Osteocyte (in vitro differentiated cells): ENCODE measurements around the gene LGR4. TPM values are rescaled to one million over a fixed set of nuclear protein-coding genes. Genes with fewer than 3 reads are reported as not detected.

Experiments used
- DNase-seq: peaks from one replicate; pipeline ENCODE4 v3.0.0; 2021; ENCODE audit warnings: mixed read lengths; ENCODE audit not compliant: unreplicated experiment; ENCODE audit errors: extremely low spot score
- H3K27ac Mint-ChIP-seq: one replicate; pipeline ENCODE4 v1.8.0; 2021; ENCODE audit warnings: mild to moderate bottlenecking, mixed read lengths; ENCODE audit not compliant: unreplicated experiment
- H3K27me3 Mint-ChIP-seq: one replicate; pipeline ENCODE4 v1.8.0; 2021; ENCODE audit warnings: mixed read lengths; ENCODE audit not compliant: unreplicated experiment
- H3K36me3 Mint-ChIP-seq: one replicate; pipeline ENCODE4 v1.8.0; 2021; ENCODE audit warnings: mixed read lengths; ENCODE audit not compliant: unreplicated experiment
- H3K4me1 Mint-ChIP-seq: one replicate; pipeline ENCODE4 v1.8.0; 2021; ENCODE audit warnings: mixed read lengths; ENCODE audit not compliant: unreplicated experiment
- H3K4me3 Mint-ChIP-seq: one replicate; pipeline ENCODE4 v1.8.0; 2021; ENCODE audit warnings: mild to moderate bottlenecking, moderate library complexity, mixed read lengths; ENCODE audit not compliant: unreplicated experiment
- H3K9me3 Mint-ChIP-seq: one replicate; pipeline ENCODE4 v1.8.0; 2021; ENCODE audit warnings: mixed read lengths; ENCODE audit not compliant: unreplicated experiment
- total RNA-seq: library from RNA; stranded (reverse); gene quantifications from 2 replicates; pipeline ENCODE4 v1.2.1, GENCODE V29; 2021
- TF ChIP-seq, protein P1 (sequence below): fragments of 200-600 bp; sonication (generic); IDR thresholded peaks from 2 replicates; pipeline ENCODE4 v1.5.0; 2021; ENCODE audit warnings: antibody characterized with exemption, mild to moderate bottlenecking, moderate library complexity

Gene LGR4
- total RNA-seq, 1 donor from 2014 or later, result 61.9 TPM

DNA sequence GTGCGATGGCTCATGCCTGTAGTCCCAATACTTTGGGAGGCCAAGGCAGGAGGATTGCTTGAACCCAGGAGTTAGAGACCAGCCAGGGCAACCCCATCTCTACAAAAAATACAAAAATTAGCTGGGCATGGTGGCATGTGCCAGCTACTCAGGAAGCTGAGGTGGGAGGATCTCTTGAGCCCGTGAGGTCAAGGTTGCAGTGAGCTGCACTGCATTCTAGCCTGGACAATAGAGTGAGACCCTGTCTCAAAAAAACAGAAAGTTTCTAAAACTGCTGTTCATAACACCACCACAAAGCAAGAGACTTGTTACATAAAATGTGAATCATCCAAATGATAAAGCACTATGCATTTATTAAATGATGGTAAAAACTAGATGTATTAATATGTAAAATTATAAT is 69.4 kb downstream of the LGR4 start:
- peaks cover 2% of the 10 kb centered on the region for H3K36me3 Mint-ChIP-seq
- TF ChIP-seq, protein P1, sequence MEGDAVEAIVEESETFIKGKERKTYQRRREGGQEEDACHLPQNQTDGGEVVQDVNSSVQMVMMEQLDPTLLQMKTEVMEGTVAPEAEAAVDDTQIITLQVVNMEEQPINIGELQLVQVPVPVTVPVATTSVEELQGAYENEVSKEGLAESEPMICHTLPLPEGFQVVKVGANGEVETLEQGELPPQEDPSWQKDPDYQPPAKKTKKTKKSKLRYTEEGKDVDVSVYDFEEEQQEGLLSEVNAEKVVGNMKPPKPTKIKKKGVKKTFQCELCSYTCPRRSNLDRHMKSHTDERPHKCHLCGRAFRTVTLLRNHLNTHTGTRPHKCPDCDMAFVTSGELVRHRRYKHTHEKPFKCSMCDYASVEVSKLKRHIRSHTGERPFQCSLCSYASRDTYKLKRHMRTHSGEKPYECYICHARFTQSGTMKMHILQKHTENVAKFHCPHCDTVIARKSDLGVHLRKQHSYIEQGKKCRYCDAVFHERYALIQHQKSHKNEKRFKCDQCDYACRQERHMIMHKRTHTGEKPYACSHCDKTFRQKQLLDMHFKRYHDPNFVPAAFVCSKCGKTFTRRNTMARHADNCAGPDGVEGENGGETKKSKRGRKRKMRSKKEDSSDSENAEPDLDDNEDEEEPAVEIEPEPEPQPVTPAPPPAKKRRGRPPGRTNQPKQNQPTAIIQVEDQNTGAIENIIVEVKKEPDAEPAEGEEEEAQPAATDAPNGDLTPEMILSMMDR, result no peak
- H3K4me3 Mint-ChIP-seq, result no peak overlapping the region
- DNase-seq, result no peak
- H3K9me3 Mint-ChIP-seq, result no peaks in the 10 kb centered on the region
- H3K27ac Mint-ChIP-seq, result no peak overlapping the region
- peaks cover 16% of the 10 kb centered on the region for H3K4me1 Mint-ChIP-seq
- H3K27me3 Mint-ChIP-seq, result no peaks in the 10 kb centered on the region

DNA sequence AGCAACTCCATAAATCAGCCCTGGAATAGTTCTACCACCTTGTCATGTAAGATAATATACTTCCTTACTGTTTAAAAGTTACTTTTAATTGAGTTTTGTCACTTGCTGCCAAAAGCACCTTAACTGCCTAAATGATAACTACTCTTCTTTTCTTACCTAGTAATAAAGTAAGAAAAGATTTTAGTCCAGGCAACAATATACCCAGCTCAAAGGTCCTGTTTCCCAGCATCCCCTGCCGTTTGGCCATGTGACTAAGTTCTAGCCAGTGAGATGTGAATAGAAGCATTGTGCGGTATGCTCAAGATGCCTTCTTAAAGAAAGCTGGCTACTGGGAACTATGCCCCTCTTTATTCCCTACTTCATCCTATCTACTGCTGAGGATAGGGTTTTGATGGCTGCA is 70.1 kb downstream of the LGR4 start:
- Mint-ChIP-seq H3K4me1 (peaks cover 21% of the 10 kb centered on the region), H3K9me3 (no peaks in the 10 kb centered on the region), H3K4me3 (no peak overlapping the region), H3K27ac (no peak overlapping the region), H3K36me3 (peaks cover 2% of the 10 kb centered on the region), H3K27me3 (no peaks in the 10 kb centered on the region)
- TF ChIP-seq, protein P1, result no peak
- DNase-seq, result no peak

DNA sequence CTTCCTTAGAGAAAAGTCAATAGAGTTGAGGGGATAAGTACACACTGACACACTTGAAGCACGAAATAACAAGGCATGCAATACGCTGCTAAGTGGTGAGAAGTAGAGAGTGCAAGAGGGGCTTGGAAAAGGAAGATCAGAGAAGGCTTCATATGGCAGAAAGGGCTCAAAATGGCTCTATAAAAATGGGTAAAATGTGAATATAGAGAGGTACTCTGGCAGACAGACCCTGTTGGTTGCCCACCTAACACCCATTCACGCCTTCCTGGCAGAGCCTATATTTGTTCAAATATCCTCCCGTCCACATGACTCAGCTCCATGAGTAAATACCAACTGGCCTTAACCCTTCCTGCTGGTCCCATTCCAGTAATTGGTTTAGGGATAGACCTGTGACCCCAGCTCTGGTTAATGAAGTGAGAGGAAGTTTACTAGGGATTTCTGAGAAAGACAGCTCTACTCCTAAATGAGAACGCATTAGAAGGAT is 70.7 kb downstream of the LGR4 start:
- no peak overlapping the region for H3K4me3 Mint-ChIP-seq
- peaks cover 2% of the 10 kb centered on the region for H3K36me3 Mint-ChIP-seq
- H3K27me3 Mint-ChIP-seq, result no peaks in the 10 kb centered on the region
- TF ChIP-seq, protein P1, result no peak
- no peak for DNase-seq
- no peaks in the 10 kb centered on the region for H3K9me3 Mint-ChIP-seq
- H3K27ac Mint-ChIP-seq, result no peak overlapping the region
- peaks cover 27% of the 10 kb centered on the region for H3K4me1 Mint-ChIP-seq

DNA sequence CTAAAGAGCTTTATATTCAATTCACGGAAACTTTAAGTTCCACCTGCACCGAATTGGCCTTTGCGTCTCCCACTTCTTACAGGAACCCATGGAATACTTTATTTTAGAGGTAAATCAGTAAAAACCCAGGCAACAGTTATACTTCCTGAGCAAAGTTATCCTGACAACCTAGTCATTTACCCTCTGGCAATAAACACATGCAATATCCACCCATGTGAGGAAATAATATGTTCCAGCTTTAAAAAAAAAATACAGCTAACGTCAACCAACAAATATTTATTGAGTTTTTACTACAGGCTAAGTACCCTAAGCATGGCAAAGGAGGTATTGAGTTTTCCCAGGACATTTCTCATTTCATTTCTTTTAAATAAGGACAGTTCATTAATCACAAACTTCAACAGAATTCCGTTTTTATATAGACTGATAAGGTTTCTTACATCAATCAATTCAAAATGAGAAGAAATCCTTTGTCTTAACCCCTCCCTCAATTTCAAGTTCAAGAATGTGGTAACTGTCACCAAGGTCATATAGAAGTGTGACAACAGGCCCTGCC is 71.2 kb downstream of the LGR4 start:
- Mint-ChIP-seq H3K9me3 (no peaks in the 10 kb centered on the region), H3K36me3 (no peaks in the 10 kb centered on the region), H3K27me3 (no peaks in the 10 kb centered on the region), H3K4me3 (no peak overlapping the region), H3K4me1 (peaks cover 31% of the 10 kb centered on the region), H3K27ac (no peak overlapping the region)
- TF ChIP-seq, protein P1, result no peak
- no peak for DNase-seq

DNA sequence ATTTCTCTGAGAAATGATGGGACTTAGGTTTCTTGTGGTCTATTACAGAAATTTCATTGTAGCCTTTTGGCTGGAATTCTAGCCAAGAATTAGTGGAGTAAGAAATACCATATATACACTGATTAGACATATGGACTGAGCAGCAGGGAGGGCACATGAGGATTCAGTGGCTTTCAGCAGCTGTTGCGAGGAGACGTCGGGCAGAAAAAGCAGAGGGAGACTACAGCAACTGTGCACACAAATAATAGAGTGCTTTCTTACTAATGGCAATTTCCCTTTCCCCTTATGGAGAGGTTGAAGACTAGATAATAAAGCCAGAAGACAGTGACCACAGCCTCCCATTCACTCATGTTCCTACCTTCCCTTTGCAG is 74.2 kb downstream of the LGR4 start:
- Mint-ChIP-seq H3K4me1 (peaks cover 56% of the 10 kb centered on the region), H3K27ac (no peak overlapping the region)

More for the DNA sequence above, 74.2 kb downstream of the LGR4 start:
- no peaks in the 10 kb centered on the region for H3K9me3 Mint-ChIP-seq
- no peaks in the 10 kb centered on the region for H3K36me3 Mint-ChIP-seq
- H3K4me3 Mint-ChIP-seq, result no peak overlapping the region
- no peak for DNase-seq
- TF ChIP-seq, protein P1, result no peak
- no peaks in the 10 kb centered on the region for H3K27me3 Mint-ChIP-seq
